HEK293T (cell line): Measurements from ENCODE around the gene HPDL.

Experiments used
- BHLHE40 ChIP-seq: fragments of 450-650 bp; IDR thresholded peaks from 2 replicates; pipeline ENCODE4 v1.6.1; 2016; ENCODE audit warnings: mild to moderate bottlenecking, moderate library complexity, borderline replicate concordance
- CTBP1 ChIP-seq: fragments of 450-650 bp; IDR thresholded peaks from 2 replicates; pipeline ENCODE4 v1.6.1; 2016; ENCODE audit warnings: borderline replicate concordance
- FOXM1 ChIP-seq: fragments of 450-650 bp; IDR thresholded peaks from 2 replicates; pipeline ENCODE4 v1.6.1; 2017; ENCODE audit warnings: mild to moderate bottlenecking, borderline replicate concordance
- NFRKB ChIP-seq: fragments of 450-650 bp; IDR thresholded peaks from 2 replicates; pipeline ENCODE4 v1.6.1; 2016; ENCODE audit warnings: mild to moderate bottlenecking, moderate library complexity
- SUZ12 ChIP-seq: fragments of 450-650 bp; IDR thresholded peaks from 2 replicates; pipeline ENCODE4 v1.6.1; 2016; ENCODE audit warnings: mild to moderate bottlenecking
- TARDBP ChIP-seq: fragments of 450-650 bp; IDR thresholded peaks from 2 replicates; pipeline ENCODE4 v1.6.1; 2016

DNA sequence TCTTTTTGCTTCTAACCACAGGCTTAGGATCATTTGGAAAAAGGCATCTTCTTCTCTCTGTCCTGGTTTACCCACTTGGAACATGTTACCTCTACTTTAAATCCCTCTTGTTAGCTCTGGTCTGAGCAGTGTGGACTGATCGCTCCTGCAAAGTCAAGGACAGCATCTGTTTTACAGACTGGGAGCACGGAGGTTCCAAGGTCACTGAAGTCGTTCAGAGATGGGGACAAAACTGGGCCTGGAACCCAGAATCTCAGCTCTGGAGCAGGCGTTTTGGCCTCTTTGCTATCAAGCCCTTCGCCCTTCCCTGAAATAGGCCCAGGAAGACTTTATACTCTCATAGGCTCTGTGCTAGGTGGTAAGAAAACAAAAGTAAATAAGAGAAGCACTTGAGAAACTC lies 24.8 kb downstream of the HPDL start:
- TF ChIP-seq NFRKB (no peak), CTBP1 (no peak), SUZ12 (no peak), BHLHE40 (no peak), FOXM1 (no peak), TARDBP (no peak)
